ENCODE results near the gene DIAPH2. TPM values are rescaled to one million over a fixed set of nuclear protein-coding genes. Genes with fewer than 3 reads are reported as not detected.

The DIAPH2 gene
- total RNA-seq, 1 donor from 2014 or later, result 34.2 TPM

DNA sequence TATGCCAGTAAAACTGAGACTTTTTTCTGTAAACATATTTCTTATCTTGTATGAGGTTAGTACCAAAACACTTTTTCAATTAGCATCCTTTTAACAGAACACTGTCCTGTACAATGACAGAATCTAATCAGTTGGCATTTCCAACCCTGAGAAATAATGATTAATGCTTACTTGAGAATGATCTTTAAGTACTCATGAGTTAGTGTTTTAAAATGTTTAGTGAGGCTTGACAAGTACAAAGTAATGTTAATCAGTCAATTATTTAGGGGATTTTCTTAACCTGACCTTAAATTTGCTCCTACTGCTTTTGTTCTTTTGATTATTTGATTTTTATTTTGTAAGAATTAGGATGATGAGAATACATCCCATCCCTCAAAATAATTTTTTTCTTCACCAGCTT lies 695.6 kb downstream of the DIAPH2 start:
- no peak for ATAC-seq

DNA sequence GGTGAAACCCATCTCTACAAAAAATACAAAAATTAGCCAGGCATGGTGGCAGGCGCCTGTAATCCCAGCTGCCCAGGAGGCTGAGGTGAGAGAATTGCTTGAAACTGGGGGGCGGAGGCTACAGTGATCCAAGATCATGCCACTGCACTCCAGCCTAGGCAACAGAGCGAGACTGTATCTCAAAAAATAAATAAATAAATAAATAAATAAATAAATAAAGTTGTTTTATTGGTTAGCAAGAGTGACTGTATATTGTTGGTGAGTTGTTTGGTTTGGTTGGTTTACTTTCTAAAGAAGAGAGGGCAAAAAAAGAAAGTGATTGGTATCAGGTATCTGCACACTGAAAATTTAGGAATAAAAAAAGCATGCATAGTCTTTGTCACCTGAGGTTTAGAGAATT lies 700.0 kb downstream of the DIAPH2 start:
- intact Hi-C loops (cut with DNase I), result no loop called here
- TF ChIP-seq CTCF (IDR thresholded peaks at IDR 0.05), result no peak
- DNase-seq (no peak), ATAC-seq (no peak)
- no peaks in the 10 kb centered on the region for H3K36me3 ChIP-seq
- H3K9me3 ChIP-seq, result no peaks in the 10 kb centered on the region
- H3K4me3 ChIP-seq, result no peak overlapping the region
- H3K27ac ChIP-seq, result no peak overlapping the region
- H3K27me3 ChIP-seq (ENCODE audit: low read depth), result no peaks in the 10 kb centered on the region
- no peaks in the 10 kb centered on the region for H3K4me1 ChIP-seq

More for the DNA sequence above, 695.6 kb downstream of the DIAPH2 start:
- Histone ChIP-seq H3K36me3 (no peaks in the 10 kb centered on the region), H3K4me3 (no peak overlapping the region), H3K9me3 (no peaks in the 10 kb centered on the region), H3K27ac (no peak overlapping the region), H3K4me1 (no peaks in the 10 kb centered on the region), H3K27me3 (ENCODE audit: low read depth) (no peaks in the 10 kb centered on the region)
- TF ChIP-seq CTCF (IDR thresholded peaks at IDR 0.05), result no peak
- intact Hi-C loops (cut with DNase I), result no loop called here
- no peak for DNase-seq

DNA sequence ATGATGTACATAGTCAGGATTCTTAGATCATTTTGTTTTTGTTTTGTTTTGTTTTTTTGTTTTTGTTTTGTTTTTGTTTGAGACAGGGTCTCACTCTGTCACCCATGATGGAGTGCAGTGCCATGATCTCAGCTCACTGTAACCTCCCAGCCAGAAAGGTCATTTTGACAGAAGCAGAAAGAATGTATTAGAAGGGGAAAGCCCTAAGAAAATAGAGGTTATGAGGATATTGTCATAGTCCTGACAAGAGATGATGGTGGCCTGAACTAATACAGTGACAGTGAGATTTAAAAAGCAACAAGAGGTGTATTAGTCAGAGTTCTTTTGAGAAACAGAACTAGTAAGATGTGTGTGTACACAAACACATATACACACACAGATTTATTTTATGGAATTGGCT lies 702.4 kb downstream of the DIAPH2 start:
- Histone ChIP-seq H3K4me1 (no peaks in the 10 kb centered on the region), H3K27ac (no peak overlapping the region), H3K4me3 (no peak overlapping the region), H3K9me3 (no peaks in the 10 kb centered on the region), H3K27me3 (ENCODE audit: low read depth) (no peaks in the 10 kb centered on the region), H3K36me3 (no peaks in the 10 kb centered on the region)
- intact Hi-C loops (cut with DNase I), result no loop called here
- ATAC-seq, result no peak
- TF ChIP-seq CTCF (IDR thresholded peaks at IDR 0.05), result no peak
- no peak for DNase-seq

- Histone ChIP-seq H3K4me1 (no peaks in the 10 kb centered on the region), H3K36me3 (no peaks in the 10 kb centered on the region), H3K27ac (no peak overlapping the region), H3K4me3 (no peak overlapping the region), H3K9me3 (no peaks in the 10 kb centered on the region), H3K27me3 (ENCODE audit: low read depth) (no peaks in the 10 kb centered on the region)
- intact Hi-C loops (cut with DNase I), result no loop called here
- no peak for DNase-seq
- no peak for TF ChIP-seq CTCF (IDR thresholded peaks at IDR 0.05)
- ATAC-seq, result peak in 1 of 2 donors; percentile 63
Measured at GRCh38 chrX:97389761-97390192, 705.1 kb downstream of the DIAPH2 start.

DNA sequence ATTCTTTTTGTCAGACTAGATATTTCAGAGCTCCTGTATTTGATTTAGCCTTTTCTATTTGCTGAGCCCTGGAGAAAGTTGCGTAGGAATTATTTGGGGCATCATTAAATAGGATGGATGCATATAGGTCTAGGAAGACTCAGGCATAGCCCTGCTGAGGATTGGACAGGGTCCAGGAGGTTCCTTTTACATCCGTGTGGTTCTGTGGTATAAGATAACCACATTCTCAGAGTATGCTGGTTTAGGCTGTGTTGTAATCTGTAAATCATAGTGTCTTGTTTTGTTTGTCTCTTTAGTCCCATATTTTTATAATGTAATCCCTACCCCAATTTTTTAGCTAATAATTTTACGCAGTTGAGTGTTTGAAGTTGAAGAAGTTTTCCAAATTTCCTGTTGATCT lies 712.7 kb downstream of the DIAPH2 start:
- DNase-seq (no peak), ATAC-seq (no peak)
- intact Hi-C loops (cut with DNase I), result no loop called here
- no peak for TF ChIP-seq CTCF (IDR thresholded peaks at IDR 0.05)
- H3K4me1 ChIP-seq, result no peaks in the 10 kb centered on the region
- no peaks in the 10 kb centered on the region for H3K27me3 ChIP-seq (ENCODE audit: low read depth)
- no peaks in the 10 kb centered on the region for H3K9me3 ChIP-seq
- no peaks in the 10 kb centered on the region for H3K36me3 ChIP-seq
- no peak overlapping the region for H3K4me3 ChIP-seq
- H3K27ac ChIP-seq, result no peak overlapping the region

- no peak for TF ChIP-seq CTCF (IDR thresholded peaks at IDR 0.05)
- DNase-seq, result no peak
- no peak overlapping the region for H3K27ac ChIP-seq
- no peak for ATAC-seq
- H3K9me3 ChIP-seq, result no peaks in the 10 kb centered on the region
- intact Hi-C loops (cut with DNase I), result no loop called here
- no peak overlapping the region for H3K4me3 ChIP-seq
- H3K27me3 ChIP-seq (ENCODE audit: low read depth), result no peaks in the 10 kb centered on the region
- no peaks in the 10 kb centered on the region for H3K36me3 ChIP-seq
- H3K4me1 ChIP-seq, result no peaks in the 10 kb centered on the region
Measured at GRCh38 chrX:97398030-97398551, 713.4 kb downstream of the DIAPH2 start.

Measured in lower lobe of right lung (tissue), 2 donors.